ENCODE measurements around the gene TMEM11. TPM values are rescaled to one million over a fixed set of nuclear protein-coding genes. Genes with fewer than 3 reads are reported as not detected.
"Not testable (repeated sequence)": the region's sequence is repeated elsewhere in the genome, so short reads cannot be mapped to it uniquely, and the experiment has no call there.

Gene TMEM11
- total and polyA plus RNA-seq, 2 of the 4 experiments (the other 2 are of a cell fraction), result 19.9 to 44.7 TPM

DNA sequence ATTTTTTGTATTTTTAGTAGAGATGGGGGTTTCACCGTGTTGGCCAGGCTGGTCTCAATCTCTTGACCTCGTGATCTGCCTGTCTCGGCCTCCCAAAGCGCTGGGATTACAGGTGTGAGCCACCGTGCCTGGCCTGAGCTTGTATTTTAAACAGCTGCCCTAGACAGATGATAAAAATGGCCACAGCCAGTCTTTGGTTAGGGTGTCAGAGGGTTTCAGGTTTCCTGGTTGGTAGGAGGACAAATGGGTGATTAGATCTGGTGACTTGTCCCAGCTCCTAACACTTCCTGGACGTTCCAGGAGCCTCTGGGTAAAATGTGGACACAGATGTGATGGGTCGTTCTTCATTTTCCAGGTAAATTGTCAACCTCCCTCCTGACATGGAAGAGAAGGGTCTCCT lies 21.5 kb downstream of the TMEM11 start:
- H3K27ac ChIP-seq (ENCODE audit: insufficient read depth, low read length); H2AK9ac ChIP-seq (replicated peaks; ENCODE audit: low read depth, low read length, poor library complexity); BruUV-seq (replicated peaks); H3K4me2 ChIP-seq (ENCODE audit: low read depth, low read length); H3K23ac ChIP-seq (ENCODE audit: low read depth, low read length); H3K9ac ChIP-seq (ENCODE audit: low read depth, low read length); H2BK5ac ChIP-seq (ENCODE audit: low read depth, low read length, poor library complexity, severe bottlenecking); H2BK15ac ChIP-seq (ENCODE audit: low read depth, low read length); POLR2A ChIA-PET (ENCODE audit: unreplicated experiment); H3K56ac ChIP-seq (ENCODE audit: extremely low read depth, insufficient read depth, low read length); H3K27me3 ChIP-seq (ENCODE audit: control insufficient read depth, insufficient read depth, low read length); H3K18ac ChIP-seq (ENCODE audit: low read depth, low read length); intact Hi-C loops (cut with micrococcal nuclease); H4K5ac ChIP-seq (ENCODE audit: low read depth, low read length); in situ Hi-C loops (cut with MboI; ENCODE audit: low sequenced_read_pairs); H3K4me1 ChIP-seq (ENCODE audit: control insufficient read depth, insufficient read depth, low read length); H3K4me3 ChIP-seq (ENCODE audit: insufficient read depth, low read depth, low read length); H3K14ac ChIP-seq (replicated peaks; ENCODE audit: low read depth, low read length); H2BK20ac ChIP-seq (ENCODE audit: low read depth, low read length); H3K4ac ChIP-seq (ENCODE audit: low read depth, low read length); ATAC-seq (ENCODE audit: low read depth); H2AK5ac ChIP-seq (ENCODE audit: low read depth, low read length); H2AFZ ChIP-seq (replicated peaks; ENCODE audit: low read length, poor library complexity); H3K9me3 ChIP-seq (ENCODE audit: control insufficient read depth, insufficient read depth, low read length); H4K91ac ChIP-seq (ENCODE audit: insufficient read depth, low read depth, low read length); DNase-seq; dilution Hi-C loops (cut with HindIII; ENCODE audit: low sequenced_read_pairs, unreplicated experiment); H4K8ac ChIP-seq (ENCODE audit: low read depth in 2 of 2, low read length in 2 of 2); H2BK120ac ChIP-seq (ENCODE audit: low read depth, low read length); CTCF ChIA-PET: not testable (repeated sequence)
- 100% methylated on average over 3 of the region's 7 CpGs; no CpG with 5 or more reads in 1 of the 2 experiments for whole genome bisulfite sequencing, 2 experiments (ENCODE audit: extremely low coverage in 2 of 2, insufficient read length in 1 of 2)
- Histone ChIP-seq H3K79me1 (ENCODE audit: low read depth in 1 of 2, low read length in 2 of 2) (peaks cover 3 to 42% of the 10 kb centered on the region in 2 experiments; a peak in 2 of 4 replicates), H3K36me3 (ENCODE audit: control insufficient read depth, insufficient read depth, low read length) (peaks cover 19% of the 10 kb centered on the region), H3K9me1 (ENCODE audit: insufficient read depth, low read length) (peaks cover 19% of the 10 kb centered on the region), H4K20me1 (ENCODE audit: insufficient read depth, low read length) (peaks cover 14% of the 10 kb centered on the region)

Measured in IMR-90 (cell line).